H9 (cell line): ENCODE data around the gene PDZD7. TPM values are rescaled to one million over a fixed set of nuclear protein-coding genes. Genes with fewer than 3 reads are reported as not detected.

Experiments used
- DNase-seq: peaks from one replicate; pipeline ENCODE4 v3.0.0-alpha.2; 2017
- H2AFZ ChIP-seq: one replicate; pipeline ENCODE4 v1.6.1; 2013; ENCODE audit warnings: mild to moderate bottlenecking, low read length, control low read depth, moderate library complexity
- H2AK5ac ChIP-seq: 2 replicates; pipeline ENCODE4 v1.6.1; 2013; ENCODE audit warnings: low read length, control low read depth, mixed read lengths; ENCODE audit not compliant: insufficient read length
- H2BK120ac ChIP-seq: one replicate; pipeline ENCODE4 v1.6.1; 2013; ENCODE audit warnings: low read depth, mild to moderate bottlenecking, low read length, control low read depth, inconsistent platforms; ENCODE audit not compliant: poor library complexity, severe bottlenecking
- H2BK12ac ChIP-seq: 2 replicates; pipeline ENCODE4 v1.6.1; 2013; ENCODE audit warnings: low read length, control low read depth, mixed read lengths, low read depth; ENCODE audit not compliant: insufficient read length
- H2BK15ac ChIP-seq: 2 replicates; pipeline ENCODE4 v1.6.1; 2013; ENCODE audit warnings: low read depth, low read length, control low read depth
- H2BK20ac ChIP-seq: one replicate; pipeline ENCODE4 v1.6.1; 2013; ENCODE audit warnings: low read depth, mild to moderate bottlenecking, low read length, control low read depth, inconsistent platforms; ENCODE audit not compliant: poor library complexity, severe bottlenecking
- H2BK5ac ChIP-seq: 2 replicates; pipeline ENCODE4 v1.6.1; 2013; ENCODE audit warnings: low read length, control low read depth, mixed read lengths; ENCODE audit not compliant: insufficient read length
- H3K14ac ChIP-seq: 2 replicates; pipeline ENCODE4 v1.6.1; 2013; ENCODE audit warnings: low read length, control low read depth; ENCODE audit not compliant: insufficient read depth
- H3K18ac ChIP-seq: 2 replicates; pipeline ENCODE4 v1.6.1; 2013; ENCODE audit warnings: low read depth, mild to moderate bottlenecking, mixed read lengths, low read length, control low read depth; ENCODE audit not compliant: insufficient read length
- H3K23ac ChIP-seq: 2 replicates; pipeline ENCODE4 v1.6.1; 2013; ENCODE audit warnings: low read length, control low read depth, mixed read lengths, low read depth; ENCODE audit not compliant: insufficient read length
- H3K23me2 ChIP-seq: 2 replicates; pipeline ENCODE4 v1.6.1; 2013; ENCODE audit warnings: low read depth, mild to moderate bottlenecking, mixed read lengths, low read length, control low read depth; ENCODE audit not compliant: insufficient read length, poor library complexity, severe bottlenecking
- H3K27ac ChIP-seq: 2 replicates; pipeline ENCODE4 v1.5.1; 2013; ENCODE audit warnings: low read length, control low read depth, mixed read lengths, low read depth; ENCODE audit not compliant: insufficient read length
- H3K27me3 ChIP-seq: 2 replicates; pipeline ENCODE4 v1.6.1; 2013; ENCODE audit warnings: low read length, control low read depth, inconsistent platforms; ENCODE audit not compliant: insufficient read depth
- H3K4ac ChIP-seq: 2 replicates; pipeline ENCODE4 v1.6.1; 2013; ENCODE audit warnings: low read depth, mild to moderate bottlenecking, control low read depth, inconsistent platforms, low read length, moderate library complexity
- H3K4me1 ChIP-seq: 2 replicates; pipeline ENCODE4 v1.6.1; 2013; ENCODE audit warnings: low read length, control low read depth, inconsistent platforms; ENCODE audit not compliant: insufficient read depth
- H3K4me2 ChIP-seq: 2 replicates; pipeline ENCODE4 v1.6.1; 2013; ENCODE audit warnings: low read length, control low read depth, mixed read lengths; ENCODE audit not compliant: insufficient read length, insufficient read depth
- H3K56ac ChIP-seq: 2 replicates; pipeline ENCODE4 v1.6.1; 2013; ENCODE audit warnings: low read depth, mild to moderate bottlenecking, mixed read lengths, low read length, control low read depth; ENCODE audit not compliant: insufficient read length
- H3K79me1 ChIP-seq: 2 replicates; pipeline ENCODE4 v1.6.1; 2013; ENCODE audit warnings: low read depth, mild to moderate bottlenecking, moderate library complexity, low read length, control low read depth, inconsistent platforms; ENCODE audit not compliant: insufficient read depth, poor library complexity, severe bottlenecking
- H3K79me2 ChIP-seq: 2 replicates; pipeline ENCODE4 v1.6.1; 2013; ENCODE audit warnings: low read length, control low read depth, inconsistent platforms; ENCODE audit not compliant: insufficient read depth
- H3K9ac ChIP-seq: 2 replicates; pipeline ENCODE4 v1.6.1; 2013; ENCODE audit warnings: low read length, control low read depth, mixed read lengths; ENCODE audit not compliant: insufficient read length; ENCODE audit errors: extremely low read depth
- H3K9me3 ChIP-seq: one replicate; pipeline ENCODE4 v1.6.1; 2013; ENCODE audit warnings: low read depth, low read length, inconsistent platforms; ENCODE audit not compliant: control insufficient read depth
- H3T11ph ChIP-seq: one replicate; pipeline ENCODE4 v1.6.1; 2013; ENCODE audit warnings: mild to moderate bottlenecking, low read length, control low read depth, inconsistent platforms
- H4K20me1 ChIP-seq: one replicate; pipeline ENCODE4 v1.6.1; 2013; ENCODE audit not compliant: control insufficient read depth, insufficient read length, insufficient read depth
- H4K5ac ChIP-seq: 2 replicates; pipeline ENCODE4 v1.6.1; 2013; ENCODE audit warnings: low read depth, mild to moderate bottlenecking, mixed read lengths, low read length, control low read depth; ENCODE audit not compliant: insufficient read length
- H4K8ac ChIP-seq: replicated peaks from 2 replicates; pipeline ENCODE4 v1.6.1; 2013; ENCODE audit warnings: low read length, control low read depth, mixed read lengths, low read depth; ENCODE audit not compliant: insufficient read length
- H4K91ac ChIP-seq: 2 replicates; pipeline ENCODE4 v1.6.1; 2013; ENCODE audit warnings: low read depth, mild to moderate bottlenecking, moderate library complexity, mixed read lengths, low read length, control low read depth; ENCODE audit not compliant: insufficient read length
- H3K27ac Mint-ChIP-seq, 3 experiments: 2 replicates in 2 of 3; 3 replicates in 1 of 3; pipeline ENCODE4 v1.8.0; 2020 to 2021; ENCODE audit warnings: mixed read lengths in 3 of 3, mild to moderate bottlenecking in 1 of 3, moderate library complexity in 1 of 3
- H3K27me3 Mint-ChIP-seq: 2 replicates; pipeline ENCODE4 v1.8.0; 2021; ENCODE audit warnings: low read depth, mild to moderate bottlenecking, moderate library complexity, mixed read lengths
- H3K36me3 Mint-ChIP-seq, 3 experiments: 2 replicates in 2 of 3; 3 replicates in 1 of 3; pipeline ENCODE4 v1.8.0; 2020 to 2021; ENCODE audit warnings: low read depth in 3 of 3, mixed read lengths in 3 of 3; ENCODE audit not compliant: insufficient read depth in 1 of 3
- H3K4me1 Mint-ChIP-seq, 2 experiments: 2 replicates each; pipeline ENCODE4 v1.8.0; 2020; ENCODE audit warnings: mixed read lengths in 2 of 2
- H3K4me3 Mint-ChIP-seq, 2 experiments: 2 replicates in 1 of 2; 3 replicates in 1 of 2; pipeline ENCODE4 v1.8.0; 2020 to 2021; ENCODE audit warnings: mild to moderate bottlenecking in 2 of 2, mixed read lengths in 2 of 2, moderate library complexity in 1 of 2
- H3K9me3 Mint-ChIP-seq, 2 experiments: 2 replicates in 1 of 2; 3 replicates in 1 of 2; pipeline ENCODE4 v1.8.0; 2020; ENCODE audit warnings: mild to moderate bottlenecking in 2 of 2, mixed read lengths in 2 of 2, moderate library complexity in 1 of 2
- CTCF ChIP-seq: fragments of 200-600 bp; sonication (generic); conservative IDR thresholded peaks from 3 replicates; pipeline ENCODE4 v1.8.0; 2021; ENCODE audit warnings: antibody characterized with exemption, mild to moderate bottlenecking
- WGBS: extraction: QIAGEN DNeasy Blood & Tissue Kit; methylation state at CpG from one replicate; pipeline ENCODE4 v1.1.7; 2013; ENCODE audit warnings: missing lambda C conversion rate, low lambda C conversion rate, mixed read lengths; ENCODE audit not compliant: insufficient read length; ENCODE audit errors: extremely low coverage; 5-methylcytosine and 5-hydroxymethylcytosine counted together
- total RNA-seq: library from RNA; stranded (reverse); gene quantifications from 2 replicates; pipeline ENCODE4 v1.2.1, GENCODE V29; 2021

The PDZD7 gene
- total RNA-seq, 1 experiment from 2014 or later, result 2.0 TPM

GRCh38 chr10:101054351-101054750 lies 23.4 kb upstream of the PDZD7 start:
- TF ChIP-seq CTCF, result no peak

More at GRCh38 chr10:101054351-101054750, 23.4 kb upstream of the PDZD7 start:
- no peak overlapping the region for H4K8ac ChIP-seq
- H3K4ac ChIP-seq, result no peak overlapping the region
- H3K18ac ChIP-seq, result no peak overlapping the region
- H3K23me2 ChIP-seq, result no peaks in the 10 kb centered on the region
- H3K36me3 Mint-ChIP-seq, result peaks cover 0 to 16% (median 5%) of the 10 kb centered on the region in 3 experiments; a peak in 3 of 7 replicates
- H2BK15ac ChIP-seq, result no peak overlapping the region
- no peak overlapping the region for H2BK120ac ChIP-seq
- H3K27me3 ChIP-seq, result peaks cover 15% of the 10 kb centered on the region
- H3K14ac ChIP-seq, result no peak overlapping the region
- H4K20me1 ChIP-seq, result no peaks in the 10 kb centered on the region
- no peak overlapping the region for H2BK20ac ChIP-seq
- H4K5ac ChIP-seq, result no peak overlapping the region
- no peak overlapping the region for H2BK12ac ChIP-seq
- H3K4me3 Mint-ChIP-seq, result no peak overlapping the region
- H3K23ac ChIP-seq, result no peak overlapping the region
- WGBS, result no CpG with 5 or more reads among the region's 1 CpG
- H2AK5ac ChIP-seq, result no peak overlapping the region
- H4K91ac ChIP-seq, result no peak overlapping the region
- no peak overlapping the region for H3K9ac ChIP-seq
- no peak overlapping the region for H3K4me2 ChIP-seq
- H3K9me3 ChIP-seq, result no peaks in the 10 kb centered on the region
- H2BK5ac ChIP-seq, result no peak overlapping the region
- peaks cover 5% of the 10 kb centered on the region; the same call in 1 of the 2 replicates for H3K4me1 ChIP-seq
- H3K79me2 ChIP-seq, result no peaks in the 10 kb centered on the region
- peaks cover 28% of the 10 kb centered on the region for H3K27me3 Mint-ChIP-seq
- H3K56ac ChIP-seq, result no peak overlapping the region
- H3K4me1 Mint-ChIP-seq, result peaks cover 16% of the 10 kb centered on the region in 2 experiments
- H3K27ac Mint-ChIP-seq, result no peak overlapping the region
- H2AFZ ChIP-seq, result no peak overlapping the region
- H3K9me3 Mint-ChIP-seq, result no peaks in the 10 kb centered on the region
- H3K27ac ChIP-seq, result no peak overlapping the region
- no peak overlapping the region for H3T11ph ChIP-seq
- no peak for DNase-seq
- H3K79me1 ChIP-seq, result no peaks in the 10 kb centered on the region
